HL-60/S4 treated with phorbol 12-myristate 13-acetate at 8.2 ng/mL for 4 days and 3 days (cell line): ENCODE measurements around the gene ZCCHC2.

Experiments
- in situ Hi-C: fragments of 300-500 bp; cut with MboI; formaldehyde crosslinking; loops from 2 replicates; pipeline ENCODE4 v1.15.0; 2022; ENCODE audit warnings: low sequenced_read_pairs

Gene ZCCHC2

DNA sequence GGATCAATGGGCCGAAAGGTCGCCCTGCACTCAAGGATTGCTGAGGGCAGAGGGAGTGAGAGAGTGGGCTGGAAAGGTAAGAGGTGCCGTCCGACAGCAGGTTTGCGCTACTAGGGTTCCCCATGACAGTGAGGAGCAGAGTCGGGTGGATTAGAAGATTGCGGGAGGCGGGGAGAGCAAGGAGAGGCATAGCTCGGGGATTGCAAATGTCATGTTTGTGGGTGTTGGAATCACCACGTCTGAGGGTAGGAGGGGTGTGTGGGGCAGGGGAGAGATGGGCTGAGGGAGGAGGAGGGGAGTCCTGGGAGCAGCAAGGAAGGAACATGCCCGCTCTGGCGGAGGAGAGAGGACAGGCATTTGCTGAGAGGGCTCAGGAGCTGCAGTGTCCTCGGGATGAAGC is 81.2 kb downstream of the ZCCHC2 start:
- in situ Hi-C loops = loop anchor here (25.0 kb wide), 1 partner anchor 383 kb away; no protein-coding TSS in a partner anchor

DNA sequence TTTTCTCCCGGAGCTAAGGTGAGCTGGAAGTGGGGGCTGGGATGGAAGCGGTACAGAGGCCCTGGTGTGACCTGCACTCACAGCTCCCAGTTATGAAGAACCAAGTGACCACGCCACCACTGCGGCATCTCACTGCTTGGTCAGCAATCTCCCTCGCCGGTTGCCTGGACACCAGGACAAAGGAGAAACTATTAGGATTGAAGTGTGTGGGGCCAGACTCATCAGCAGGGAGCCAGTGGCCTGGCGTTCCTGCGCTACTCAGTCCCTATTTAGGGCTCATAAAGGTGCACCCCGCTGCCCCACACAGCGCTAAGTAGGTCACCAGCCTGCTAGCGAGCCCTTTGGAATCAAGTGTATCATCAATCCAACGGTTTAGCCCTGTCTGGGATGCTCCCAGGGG is 82.9 kb downstream of the ZCCHC2 start:
- in situ Hi-C loops = loop anchor here (25.0 kb wide), 1 partner anchor 382 kb away; no protein-coding TSS in a partner anchor

DNA sequence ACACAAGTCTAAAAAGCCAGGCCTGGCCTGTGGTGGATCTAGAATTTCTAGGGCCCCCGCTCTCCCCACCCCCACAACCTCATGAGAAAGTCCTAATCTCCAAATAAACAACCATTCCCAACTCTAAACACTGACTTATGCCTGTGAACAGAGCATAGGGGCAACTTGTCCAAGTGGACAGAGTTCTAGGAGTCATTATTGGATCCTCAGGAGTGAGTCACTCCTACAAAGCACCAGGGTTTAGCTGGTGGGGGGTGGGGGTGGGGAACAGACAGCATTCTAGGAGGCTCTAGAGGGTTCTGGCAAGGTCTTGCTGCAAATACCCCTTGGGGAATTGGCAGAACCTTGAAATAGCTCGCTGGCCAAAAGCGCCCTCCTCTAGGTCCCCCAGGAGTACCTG is 83.3 kb downstream of the ZCCHC2 start:
- in situ Hi-C loops = loop anchor here (25.0 kb wide), 1 partner anchor 381 kb away; no protein-coding TSS in a partner anchor

DNA sequence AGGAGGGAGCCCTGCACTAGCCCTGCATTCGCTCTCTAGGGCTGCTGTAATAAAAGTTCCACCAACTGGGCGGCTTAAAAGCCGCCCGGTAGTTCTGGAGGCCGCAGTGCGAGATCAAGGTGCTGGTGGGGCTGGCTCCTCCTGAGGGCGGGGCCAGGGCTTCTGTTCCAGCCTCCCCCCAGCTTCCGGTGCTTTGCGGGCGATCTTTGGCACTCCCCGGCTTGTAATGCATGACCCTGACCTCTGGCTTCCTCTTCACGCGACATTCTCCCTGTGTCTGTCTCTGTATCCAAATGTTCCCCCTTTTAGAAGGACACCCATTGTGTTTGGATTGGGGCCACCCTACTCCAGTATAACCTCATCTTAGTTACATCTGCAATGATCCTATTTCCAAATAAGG is 84.5 kb downstream of the ZCCHC2 start:
- in situ Hi-C loops = loop anchor here (25.0 kb wide), 1 partner anchor 380 kb away; no protein-coding TSS in a partner anchor

DNA sequence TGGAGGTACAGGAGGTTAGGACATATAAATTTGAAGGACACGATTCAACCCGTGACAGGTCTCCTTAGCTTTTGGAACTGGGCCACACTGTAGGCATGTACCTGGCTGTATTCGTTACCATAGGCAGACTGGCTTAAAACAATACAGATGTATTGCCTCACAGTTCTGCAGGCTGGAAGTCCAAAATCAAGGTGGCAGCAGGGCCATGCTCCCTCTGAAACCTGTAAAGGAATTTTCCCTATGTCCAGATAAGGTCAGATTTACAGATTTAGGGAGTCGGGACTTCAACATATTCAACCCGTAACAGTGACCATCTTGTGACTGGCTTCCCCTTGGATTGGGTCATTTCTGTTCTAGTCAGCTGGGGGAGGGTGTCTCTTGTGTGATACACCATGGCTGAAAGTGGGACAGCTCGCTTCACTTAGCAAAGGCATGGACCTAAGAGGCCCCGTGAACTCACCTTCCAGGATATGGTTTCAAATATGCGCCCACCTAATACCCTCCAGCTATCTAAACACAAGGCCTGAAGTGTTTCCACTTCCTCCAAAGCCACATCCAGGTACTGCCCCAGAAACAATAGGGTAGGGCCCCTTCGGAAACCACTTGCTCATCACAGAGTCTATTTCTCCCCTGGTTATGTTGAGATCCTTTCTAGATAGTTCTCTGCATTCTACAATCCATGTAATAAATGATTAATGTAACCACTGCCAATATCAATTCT is 85.0 kb downstream of the ZCCHC2 start:
- in situ Hi-C loops = loop anchor here (25.0 kb wide), 1 partner anchor 379 kb away; no protein-coding TSS in a partner anchor

DNA sequence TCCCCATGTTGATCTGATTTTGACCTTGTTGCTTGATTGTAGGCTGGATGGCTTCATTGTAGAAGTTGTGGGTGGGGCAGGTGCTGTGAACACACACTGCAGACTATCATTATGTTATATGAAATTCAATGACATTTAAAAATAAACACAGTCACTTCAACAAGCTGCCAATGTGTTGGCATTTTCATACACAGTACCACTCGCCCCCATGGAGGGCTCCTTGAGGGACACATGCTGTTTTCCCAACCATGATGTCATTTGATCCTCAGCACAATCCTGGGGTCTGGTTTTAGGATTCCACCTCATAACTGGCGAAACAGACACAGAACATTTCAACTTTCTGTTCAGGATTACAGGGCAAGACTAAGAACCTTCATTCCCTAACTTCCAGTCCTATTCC is 86.9 kb downstream of the ZCCHC2 start:
- in situ Hi-C loops = loop anchor here (25.0 kb wide), 1 partner anchor 378 kb away; no protein-coding TSS in a partner anchor

DNA sequence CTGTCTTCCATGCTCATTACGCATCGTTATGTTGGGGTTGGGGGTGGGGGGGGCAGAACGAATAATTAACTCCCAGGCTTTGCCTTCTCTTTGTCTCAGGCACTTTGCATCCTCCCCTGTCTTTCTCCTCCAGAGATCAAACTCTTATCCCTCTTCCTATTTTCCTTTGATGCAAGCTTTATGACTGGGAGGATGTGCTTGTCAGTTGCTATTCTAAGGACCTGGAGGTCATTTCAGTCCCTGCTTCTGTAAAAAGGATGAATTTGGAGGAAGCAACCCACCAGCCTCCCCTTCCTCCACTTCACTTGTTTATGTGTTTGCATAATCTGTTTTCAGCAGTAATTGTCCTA is 87.5 kb downstream of the ZCCHC2 start:
- in situ Hi-C loops = loop anchor here (25.0 kb wide), 1 partner anchor 377 kb away; no protein-coding TSS in a partner anchor

DNA sequence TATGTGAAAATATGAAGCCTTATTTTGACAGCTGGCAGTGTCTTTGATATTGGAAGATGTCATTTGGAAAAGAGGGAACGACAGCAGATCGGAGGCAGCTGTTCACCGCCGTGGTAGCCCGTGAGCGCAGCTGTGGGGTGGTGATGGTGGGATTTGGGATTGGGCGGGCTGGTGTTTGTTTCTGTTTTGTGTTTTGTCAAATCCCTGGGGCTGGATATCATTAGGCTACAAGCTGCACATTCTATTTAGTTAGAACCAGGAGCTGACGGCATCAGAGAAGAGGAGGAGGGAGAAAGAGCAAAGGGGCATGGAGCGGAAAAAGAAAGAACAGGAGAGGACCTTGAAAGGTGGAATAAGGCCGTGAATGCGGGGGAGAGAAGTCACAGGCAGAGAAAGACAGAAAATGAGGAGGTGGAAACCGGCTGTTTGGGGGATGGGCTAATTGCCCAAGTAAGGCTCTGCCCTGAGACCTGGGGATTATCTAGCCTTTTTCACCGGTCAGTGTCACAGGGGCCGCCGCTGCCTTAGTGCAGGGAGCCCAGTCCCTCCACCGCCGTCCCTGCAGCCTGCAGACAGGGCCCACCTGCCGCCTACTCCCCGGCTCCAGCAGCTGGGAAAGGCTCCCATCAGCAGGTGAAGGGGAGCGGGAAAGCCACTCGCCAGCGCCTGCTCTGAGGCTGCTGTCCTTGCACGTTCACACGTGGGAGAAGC is 88.0 kb downstream of the ZCCHC2 start:
- in situ Hi-C loops = loop anchor here (25.0 kb wide), 1 partner anchor 376 kb away; no protein-coding TSS in a partner anchor

DNA sequence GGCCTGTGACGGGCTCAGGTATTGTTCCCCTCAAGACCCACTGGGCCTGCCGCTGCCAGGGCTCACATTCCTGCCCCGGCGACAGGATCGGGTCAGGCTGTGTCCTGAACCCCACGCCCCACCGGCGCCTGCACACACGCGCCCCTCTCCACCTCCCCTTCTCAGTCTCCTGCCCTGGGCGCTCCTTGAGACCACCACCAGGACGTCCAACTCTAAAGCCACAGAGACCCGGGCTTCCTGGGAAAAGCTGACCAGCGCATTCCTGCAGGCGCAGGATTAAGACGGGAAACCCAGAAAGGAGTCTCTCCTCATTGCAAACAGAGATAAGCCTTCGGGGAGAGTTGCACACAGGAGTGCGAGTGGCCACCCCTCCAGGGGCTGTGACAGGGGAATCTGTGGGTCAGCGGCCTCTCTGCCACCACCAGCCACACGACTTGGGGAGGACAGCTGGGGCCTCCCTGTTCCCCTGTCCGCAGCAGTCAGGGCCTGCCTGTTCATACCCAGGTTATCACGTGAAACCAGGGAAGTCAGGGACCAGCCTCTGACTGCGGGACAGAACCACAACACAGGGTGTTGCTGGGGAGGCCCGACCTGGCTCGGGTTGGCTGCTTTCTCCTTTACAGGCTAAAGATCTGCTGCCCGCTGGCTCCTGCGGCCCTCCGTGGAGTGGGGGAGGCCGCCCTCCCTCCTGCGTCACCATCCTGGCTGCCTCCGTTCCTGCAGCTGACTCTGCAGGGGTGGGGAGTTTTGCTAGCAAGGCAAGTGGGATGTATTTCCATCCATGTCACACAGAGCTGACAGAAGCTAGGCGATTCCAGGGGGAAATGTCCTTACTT is 88.8 kb downstream of the ZCCHC2 start:
- in situ Hi-C loops = loop anchor here (25.0 kb wide), 1 partner anchor 376 kb away; no protein-coding TSS in a partner anchor

DNA sequence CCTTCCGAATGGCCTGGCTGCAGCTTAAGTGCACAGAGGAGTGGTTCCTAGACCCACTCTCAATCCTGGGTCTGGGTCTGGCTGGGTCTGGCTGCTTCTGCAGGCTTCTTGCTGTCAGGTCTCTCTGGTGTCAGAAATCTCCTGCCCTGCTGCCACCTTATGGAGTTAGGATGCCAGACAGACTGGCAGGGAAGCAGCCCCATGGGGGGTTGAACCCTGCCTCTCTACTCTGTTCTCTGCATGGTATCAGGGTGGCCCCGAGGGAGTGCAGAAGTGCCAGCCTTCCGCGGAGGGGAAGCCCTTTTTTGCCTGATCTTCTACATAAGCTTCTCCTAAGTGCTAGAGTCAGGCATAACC is 89.4 kb downstream of the ZCCHC2 start:
- in situ Hi-C loops = loop anchor here (25.0 kb wide), 1 partner anchor 375 kb away; no protein-coding TSS in a partner anchor

DNA sequence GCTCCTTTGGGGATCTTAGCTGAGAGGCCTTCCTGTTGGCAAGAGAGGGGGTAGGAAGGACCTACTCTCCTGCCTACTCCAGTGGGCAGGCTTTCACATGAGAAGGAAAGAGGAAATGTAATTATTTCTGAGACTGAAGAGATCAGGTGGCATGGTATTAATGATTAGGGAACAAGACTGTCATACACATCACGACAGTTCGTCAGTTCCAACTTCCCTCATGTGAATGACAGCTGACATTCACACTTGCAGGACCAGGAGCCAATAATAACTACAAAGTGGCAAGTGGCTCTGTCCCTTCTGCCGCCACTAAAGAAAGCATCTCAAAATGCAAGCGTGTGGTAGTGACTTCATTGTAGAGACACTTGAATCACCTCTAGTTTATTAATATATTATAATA is 90.0 kb downstream of the ZCCHC2 start:
- in situ Hi-C loops = loop anchor here (25.0 kb wide), 1 partner anchor 375 kb away; no protein-coding TSS in a partner anchor

DNA sequence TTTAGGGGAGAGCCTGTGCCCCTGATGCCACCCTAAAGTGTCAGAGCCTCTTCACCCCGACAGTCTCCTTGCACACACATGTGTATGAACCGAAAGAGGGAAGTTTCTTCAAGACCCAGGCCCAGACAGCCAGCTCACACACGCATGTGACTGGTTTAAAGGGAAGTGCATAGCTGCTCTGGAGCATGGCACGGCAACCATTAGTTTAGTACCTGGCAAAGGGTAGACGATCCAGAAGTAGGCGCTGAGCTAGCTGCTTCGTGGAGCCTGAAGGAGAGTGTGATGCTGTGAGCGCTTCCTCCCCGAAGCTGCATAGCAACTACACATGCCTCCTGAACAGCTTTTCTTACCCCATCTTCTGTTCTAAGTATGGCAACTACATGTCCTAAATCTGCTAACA is 91.7 kb downstream of the ZCCHC2 start:
- in situ Hi-C loops = loop anchor here (25.0 kb wide), 1 partner anchor 373 kb away; no protein-coding TSS in a partner anchor

DNA sequence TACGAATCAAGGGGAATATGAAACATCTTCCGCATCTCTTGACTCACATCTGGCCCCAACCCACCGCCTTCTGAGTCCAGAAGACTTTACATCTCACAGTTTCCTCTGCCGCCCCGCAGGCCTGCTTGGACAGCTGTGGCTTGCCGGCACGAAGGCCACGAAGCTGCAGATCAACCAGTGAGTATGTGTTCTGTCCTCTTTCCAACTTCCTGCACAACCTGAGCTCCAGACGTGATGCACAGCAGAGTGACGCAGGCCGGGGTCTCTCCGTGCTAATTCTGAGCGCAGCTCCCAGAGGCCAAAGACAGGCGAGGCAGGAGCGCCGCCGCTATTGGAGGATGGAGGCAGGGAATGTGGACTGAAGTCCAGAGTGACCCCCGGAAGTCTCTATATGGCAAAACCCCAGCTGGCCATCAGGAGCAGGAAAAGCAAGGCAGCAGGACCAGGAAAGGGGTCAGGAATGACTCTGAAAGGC is 93.5 kb downstream of the ZCCHC2 start:
- in situ Hi-C loops = loop anchor here (25.0 kb wide), 1 partner anchor 371 kb away; no protein-coding TSS in a partner anchor

DNA sequence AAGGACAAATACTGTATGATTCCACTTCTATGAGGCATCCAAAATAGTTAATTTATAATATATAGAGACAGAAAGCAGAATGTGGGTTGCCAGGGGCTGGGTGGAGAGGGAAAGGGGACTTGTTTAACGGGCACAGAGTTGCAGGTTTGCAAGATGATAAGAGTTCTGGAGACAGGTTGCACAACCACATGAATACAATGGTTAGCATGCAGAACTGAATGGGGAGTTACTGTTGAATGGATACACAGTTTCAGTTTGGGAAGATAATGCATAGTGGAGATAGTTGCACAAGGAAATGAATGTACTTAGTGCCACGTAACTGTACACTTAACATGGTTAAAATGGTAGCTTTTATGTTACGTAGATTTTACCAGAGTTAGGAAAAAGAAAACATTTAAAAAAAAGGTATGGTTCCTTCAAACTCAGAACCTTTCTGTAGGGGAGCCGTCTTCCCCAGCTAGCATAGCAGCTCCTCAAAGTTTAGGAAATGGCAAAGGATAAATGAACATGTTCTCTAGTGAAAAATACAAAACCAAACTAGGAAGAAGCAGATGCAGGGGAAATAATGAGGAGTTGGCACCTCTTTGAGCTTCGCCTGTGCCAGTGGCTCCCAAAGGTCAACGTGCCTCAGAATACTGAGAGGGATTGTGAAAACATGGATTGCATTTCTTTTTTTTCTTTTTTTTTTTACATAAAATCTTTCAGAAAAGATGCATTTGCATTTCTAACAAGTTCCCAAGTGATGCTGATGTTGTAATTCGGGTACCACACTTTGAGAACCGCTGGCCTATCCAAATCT is 95.2 kb downstream of the ZCCHC2 start:
- in situ Hi-C loops = loop anchor here (25.0 kb wide), 1 partner anchor 369 kb away; no protein-coding TSS in a partner anchor

DNA sequence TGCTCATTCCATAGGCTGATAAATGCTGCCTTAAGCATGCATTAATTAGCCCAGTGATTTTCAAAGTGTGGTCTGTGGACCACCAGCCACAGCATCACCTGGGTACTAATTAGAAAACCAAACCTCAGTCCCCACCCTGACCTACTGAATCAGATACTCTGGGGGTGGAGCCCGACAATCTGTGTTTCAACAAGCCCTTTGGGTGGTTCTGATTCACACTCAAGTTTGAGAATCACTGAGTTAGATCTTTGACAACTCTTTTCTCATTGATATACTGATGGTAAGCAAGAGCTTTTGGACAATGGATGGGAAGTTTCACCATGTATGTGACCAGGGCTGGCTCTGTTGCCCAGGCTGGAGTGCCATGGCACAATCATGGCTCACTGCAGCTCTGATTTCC is 95.9 kb downstream of the ZCCHC2 start:
- in situ Hi-C loops = loop anchor here (25.0 kb wide), 1 partner anchor 369 kb away; no protein-coding TSS in a partner anchor

DNA sequence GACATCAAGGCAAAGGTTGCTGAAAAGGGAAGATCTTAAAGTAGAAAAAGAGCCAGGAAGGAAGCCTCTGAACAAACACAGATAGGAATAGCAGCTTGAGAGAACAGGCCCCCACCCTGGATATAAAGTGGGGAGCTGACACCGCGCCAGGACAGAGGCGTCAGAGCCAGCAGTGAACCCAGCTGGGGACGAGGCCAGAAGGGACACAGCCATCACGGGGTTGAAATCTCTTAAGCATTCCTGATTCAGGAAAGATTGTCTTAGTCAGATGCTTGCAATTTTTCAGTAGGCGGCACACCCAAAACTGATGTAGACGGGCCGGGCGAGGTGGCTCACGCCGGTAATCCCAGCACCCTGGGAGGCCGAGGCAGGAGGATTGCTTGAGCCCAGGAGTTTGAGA is 98.7 kb downstream of the ZCCHC2 start:
- in situ Hi-C loops = loop anchor here (25.0 kb wide), 1 partner anchor 366 kb away; no protein-coding TSS in a partner anchor

DNA sequence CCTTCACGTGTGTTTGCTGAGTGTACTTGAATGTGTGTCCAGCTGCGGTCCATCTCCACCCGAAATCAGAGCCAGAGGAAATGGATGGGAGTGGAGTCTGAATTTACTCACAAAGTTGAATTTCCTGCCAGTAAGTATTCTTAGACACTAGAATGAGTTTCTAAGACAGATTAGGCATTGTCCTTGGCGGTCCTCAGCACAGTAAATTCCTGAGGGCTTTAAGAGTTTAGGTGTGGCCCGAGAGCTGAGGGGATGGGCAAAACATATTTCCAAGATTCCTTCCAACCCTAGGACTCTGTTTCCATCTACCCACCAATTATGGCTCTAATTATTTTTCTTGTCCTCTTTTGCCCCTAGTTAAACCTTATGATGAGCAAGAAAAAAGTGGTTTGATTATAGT is 102.2 kb downstream of the ZCCHC2 start:
- in situ Hi-C loops = no loop called here
